ENCODE results near the gene ABLIM3.

The ABLIM3 gene

DNA sequence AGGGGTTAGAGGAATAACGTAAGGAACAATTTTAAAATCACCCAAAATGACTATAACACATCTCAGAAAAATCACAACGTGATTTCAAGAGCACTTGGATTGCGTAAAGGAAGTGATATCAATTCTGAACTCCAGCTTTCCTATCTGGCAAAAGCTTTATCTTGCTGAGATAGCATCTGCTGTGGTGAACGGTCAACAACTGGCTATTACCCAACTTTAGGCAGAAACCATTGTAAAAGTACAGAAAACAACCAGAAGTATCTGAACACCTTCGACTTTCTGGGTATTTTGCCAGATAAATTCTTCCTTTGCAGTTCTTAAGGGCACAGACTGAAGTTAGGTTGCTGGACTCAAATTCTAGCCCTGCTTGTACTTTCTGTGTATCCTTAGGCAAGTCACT, 9.2 kb downstream of the ABLIM3 start:
- H3K4me1 ChIP-seq (ENCODE audit: control insufficient read depth, insufficient read depth, low read length) = no peaks in the 10 kb centered on the region
- no peaks in the 10 kb centered on the region for H3K36me3 ChIP-seq (ENCODE audit: control insufficient read depth, insufficient read depth, low read length)
- H3K9ac ChIP-seq (ENCODE audit: low read depth, low read length) = no peak overlapping the region

DNA sequence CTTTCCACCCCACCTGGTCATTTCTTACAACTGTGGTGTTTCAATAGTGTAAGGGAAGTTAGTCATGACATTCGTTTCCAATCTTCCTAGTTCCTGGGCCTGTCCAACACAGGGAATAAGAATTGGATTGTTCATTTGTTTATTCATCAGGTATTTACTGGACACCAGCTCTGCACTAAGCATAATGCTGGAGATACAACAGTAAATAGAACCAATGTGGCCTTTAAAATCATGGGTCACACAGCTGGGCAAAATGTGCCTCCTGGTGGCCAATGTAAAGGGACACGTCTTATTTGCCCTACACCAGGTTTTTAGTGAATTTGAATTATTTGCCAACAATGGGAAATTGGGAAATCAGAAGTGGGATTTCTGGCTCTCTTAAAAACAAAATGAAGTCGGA, 10.4 kb downstream of the ABLIM3 start:
- H3K9ac ChIP-seq (ENCODE audit: low read depth, low read length) = no peak overlapping the region
- H3K4me1 ChIP-seq (ENCODE audit: control insufficient read depth, insufficient read depth, low read length) = no peaks in the 10 kb centered on the region

More for the DNA sequence above, 9.2 kb downstream of the ABLIM3 start:
- Histone ChIP-seq H3K27me3 (ENCODE audit: control insufficient read depth, insufficient read depth, low read length) (no peaks in the 10 kb centered on the region), H3K4me3 (ENCODE audit: low read depth, low read length) (no peak overlapping the region), H3K9me3 (ENCODE audit: control insufficient read depth, insufficient read depth, low read length) (no peaks in the 10 kb centered on the region)

DNA sequence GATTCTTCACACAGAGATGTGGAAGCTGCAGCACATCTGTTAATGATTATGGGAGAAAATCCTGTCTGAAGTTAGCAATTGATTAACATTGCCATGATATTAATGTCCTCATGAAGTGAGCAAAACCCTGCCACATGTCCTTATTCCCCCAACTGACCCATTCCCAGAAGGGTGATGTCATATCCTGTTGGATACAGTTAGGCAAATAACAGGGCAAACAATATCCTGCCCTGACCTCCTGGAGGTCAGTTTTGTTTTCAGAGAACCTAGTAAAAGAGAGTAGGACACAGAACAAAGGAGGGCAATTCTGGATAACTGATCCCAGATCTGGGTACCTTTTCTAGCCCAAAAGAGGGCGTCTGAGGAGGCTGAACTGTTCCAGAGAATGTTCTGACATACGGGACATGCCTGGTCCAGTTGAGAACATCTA, 11.0 kb downstream of the ABLIM3 start:
- Histone ChIP-seq H3K27me3 (ENCODE audit: control insufficient read depth, insufficient read depth, low read length) (no peaks in the 10 kb centered on the region), H3K4me1 (ENCODE audit: control insufficient read depth, insufficient read depth, low read length) (no peaks in the 10 kb centered on the region), H3K9me3 (ENCODE audit: control insufficient read depth, insufficient read depth, low read length) (no peaks in the 10 kb centered on the region)

More for the DNA sequence above, 10.4 kb downstream of the ABLIM3 start:
- Histone ChIP-seq H3K27me3 (ENCODE audit: control insufficient read depth, insufficient read depth, low read length) (no peaks in the 10 kb centered on the region), H3K36me3 (ENCODE audit: control insufficient read depth, insufficient read depth, low read length) (no peaks in the 10 kb centered on the region), H3K4me3 (ENCODE audit: low read depth, low read length) (no peak overlapping the region), H3K9me3 (ENCODE audit: control insufficient read depth, insufficient read depth, low read length) (no peaks in the 10 kb centered on the region)

DNA sequence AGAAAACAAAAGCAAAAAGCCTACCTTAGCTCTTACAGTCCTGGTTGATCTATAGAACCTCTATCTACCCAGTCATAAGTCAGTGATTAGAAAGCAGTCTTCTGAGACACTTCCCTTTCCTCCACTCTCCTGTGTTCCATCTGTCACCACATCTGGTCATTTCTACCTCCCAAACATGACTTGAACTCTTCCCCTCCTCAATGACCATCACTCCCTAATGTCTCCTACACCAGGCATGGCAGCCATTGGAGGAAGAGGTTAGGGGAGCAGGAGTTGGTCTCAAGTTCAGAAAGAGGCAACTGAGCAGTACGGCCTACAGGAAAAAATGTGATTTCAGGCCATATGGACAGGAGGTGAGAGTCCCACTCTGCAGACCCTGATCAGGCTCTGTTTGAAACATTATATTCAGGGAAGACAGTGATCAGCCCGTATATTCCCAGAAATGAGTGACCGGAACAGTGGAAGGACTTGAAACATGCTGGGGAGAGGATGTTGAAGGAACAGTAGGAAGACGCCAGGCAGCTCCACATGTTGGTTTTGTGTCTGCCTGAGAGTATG, 12.0 kb downstream of the ABLIM3 start:
- H3K9me3 ChIP-seq (ENCODE audit: control insufficient read depth, insufficient read depth, low read length) = no peaks in the 10 kb centered on the region
- H3K27me3 ChIP-seq (ENCODE audit: control insufficient read depth, insufficient read depth, low read length) = no peaks in the 10 kb centered on the region
- H3K9ac ChIP-seq (ENCODE audit: low read depth, low read length) = no peak overlapping the region
- no peak overlapping the region for H3K4me3 ChIP-seq (ENCODE audit: low read depth, low read length)
- H3K4me1 ChIP-seq (ENCODE audit: control insufficient read depth, insufficient read depth, low read length) = no peaks in the 10 kb centered on the region
- H3K36me3 ChIP-seq (ENCODE audit: control insufficient read depth, insufficient read depth, low read length) = no peaks in the 10 kb centered on the region

More for the DNA sequence above, 11.0 kb downstream of the ABLIM3 start:
- no peak overlapping the region for H3K4me3 ChIP-seq (ENCODE audit: low read depth, low read length)
- H3K9ac ChIP-seq (ENCODE audit: low read depth, low read length) = no peak overlapping the region
- H3K36me3 ChIP-seq (ENCODE audit: control insufficient read depth, insufficient read depth, low read length) = no peaks in the 10 kb centered on the region

DNA sequence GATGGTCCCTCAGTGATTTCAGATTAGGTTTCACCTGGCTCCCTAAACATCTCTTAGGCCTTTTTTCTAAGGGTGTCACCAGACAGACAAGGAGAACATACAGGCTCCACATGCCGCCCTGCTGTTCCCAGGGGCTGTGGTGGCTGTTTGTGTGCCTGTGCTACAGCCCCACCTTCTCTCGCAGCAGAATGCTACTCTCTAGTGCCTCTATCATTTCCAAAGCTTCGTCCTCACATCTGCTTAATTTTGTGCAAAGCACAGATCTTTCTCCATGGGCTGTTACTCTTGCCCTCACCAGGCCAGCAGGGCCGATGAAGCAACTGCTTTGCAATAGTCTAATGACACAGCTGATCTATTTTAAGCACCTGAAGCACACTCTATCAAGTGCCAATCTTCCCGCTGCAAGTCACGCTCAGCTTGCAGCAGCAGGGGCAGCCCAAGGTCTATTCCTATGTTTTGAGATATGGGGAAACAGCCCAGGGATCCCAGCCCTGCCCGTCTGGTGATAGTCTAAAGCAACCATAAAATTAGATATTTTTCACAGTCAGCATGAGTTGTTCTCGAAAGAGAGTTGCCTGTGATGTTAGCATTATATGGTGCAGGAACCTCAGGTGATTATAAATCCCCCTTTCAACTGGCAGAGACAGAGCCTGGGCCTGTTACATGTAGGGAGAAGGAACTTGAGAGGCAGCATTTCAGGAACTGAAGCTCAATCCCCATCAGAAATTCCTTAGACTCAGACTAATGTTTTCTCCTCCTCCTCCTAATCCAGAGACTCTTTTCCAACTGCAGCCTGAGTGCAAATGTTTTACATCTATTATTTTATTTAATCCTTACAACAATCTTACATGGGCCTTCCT, 12.7 kb downstream of the ABLIM3 start:
- no peaks in the 10 kb centered on the region for H3K27me3 ChIP-seq (ENCODE audit: control insufficient read depth, insufficient read depth, low read length)
- no peaks in the 10 kb centered on the region for H3K4me1 ChIP-seq (ENCODE audit: control insufficient read depth, insufficient read depth, low read length)
- no peaks in the 10 kb centered on the region for H3K9me3 ChIP-seq (ENCODE audit: control insufficient read depth, insufficient read depth, low read length)
- H3K4me3 ChIP-seq (ENCODE audit: low read depth, low read length) = no peak overlapping the region
- H3K9ac ChIP-seq (ENCODE audit: low read depth, low read length) = no peak overlapping the region
- H3K36me3 ChIP-seq (ENCODE audit: control insufficient read depth, insufficient read depth, low read length) = no peaks in the 10 kb centered on the region

DNA sequence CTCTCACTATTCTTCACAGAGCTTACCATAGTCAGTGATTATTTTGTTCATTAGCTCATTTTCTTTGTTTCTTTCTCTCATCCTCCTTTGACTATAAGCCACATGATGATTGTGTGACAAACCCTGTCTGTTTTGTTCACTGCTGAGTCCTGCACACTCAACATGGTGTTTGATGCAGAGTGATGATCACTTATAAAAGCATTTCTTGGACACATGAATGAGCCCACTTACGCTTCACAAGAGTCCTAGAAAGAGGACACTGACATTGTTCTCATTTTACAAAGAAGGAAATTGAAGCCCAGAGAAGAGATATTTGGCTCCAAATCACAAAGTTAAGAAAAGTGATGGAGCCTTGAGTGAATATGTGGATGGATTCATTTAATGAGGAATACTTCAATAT, 13.4 kb downstream of the ABLIM3 start:
- Histone ChIP-seq H3K36me3 (ENCODE audit: control insufficient read depth, insufficient read depth, low read length) (no peaks in the 10 kb centered on the region), H3K27me3 (ENCODE audit: control insufficient read depth, insufficient read depth, low read length) (no peaks in the 10 kb centered on the region), H3K4me3 (ENCODE audit: low read depth, low read length) (no peak overlapping the region), H3K9ac (ENCODE audit: low read depth, low read length) (no peak overlapping the region), H3K4me1 (ENCODE audit: control insufficient read depth, insufficient read depth, low read length) (no peaks in the 10 kb centered on the region), H3K9me3 (ENCODE audit: control insufficient read depth, insufficient read depth, low read length) (no peaks in the 10 kb centered on the region)

DNA sequence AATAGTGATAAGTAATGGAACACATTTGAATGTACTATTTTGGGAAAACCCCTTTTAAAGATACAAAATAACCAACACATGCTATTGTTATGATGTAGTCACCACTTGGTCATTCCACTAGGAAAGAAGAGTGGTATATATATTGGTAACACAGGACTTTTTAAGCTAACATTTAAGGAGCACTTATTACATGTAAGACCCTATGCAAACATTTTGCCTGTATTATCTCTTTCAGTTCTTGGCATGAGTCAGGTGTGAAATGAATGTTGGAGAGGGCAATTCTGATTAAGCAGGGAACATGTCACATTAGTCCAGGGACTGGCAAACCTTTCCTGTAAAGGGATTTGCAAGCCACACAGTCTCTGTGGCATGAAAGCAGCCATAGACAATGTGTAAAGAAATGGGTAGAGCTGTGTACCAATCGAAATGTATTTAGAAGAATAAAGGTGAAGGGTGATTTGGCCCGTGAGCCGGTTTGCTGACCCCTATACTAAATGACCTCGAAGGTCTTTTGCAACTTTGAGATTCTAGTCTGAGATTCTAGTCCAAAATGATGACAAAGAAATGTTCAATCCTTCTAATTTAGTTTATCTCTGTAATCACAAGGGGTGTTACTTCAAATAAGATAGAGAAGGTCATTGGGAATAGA, 15.3 kb downstream of the ABLIM3 start:
- H3K36me3 ChIP-seq (ENCODE audit: control insufficient read depth, insufficient read depth, low read length) = no peaks in the 10 kb centered on the region
- H3K4me1 ChIP-seq (ENCODE audit: control insufficient read depth, insufficient read depth, low read length) = no peaks in the 10 kb centered on the region
- no peak overlapping the region for H3K4me3 ChIP-seq (ENCODE audit: low read depth, low read length)
- no peaks in the 10 kb centered on the region for H3K9me3 ChIP-seq (ENCODE audit: control insufficient read depth, insufficient read depth, low read length)
- no peaks in the 10 kb centered on the region for H3K27me3 ChIP-seq (ENCODE audit: control insufficient read depth, insufficient read depth, low read length)
- H3K9ac ChIP-seq (ENCODE audit: low read depth, low read length) = no peak overlapping the region

DNA sequence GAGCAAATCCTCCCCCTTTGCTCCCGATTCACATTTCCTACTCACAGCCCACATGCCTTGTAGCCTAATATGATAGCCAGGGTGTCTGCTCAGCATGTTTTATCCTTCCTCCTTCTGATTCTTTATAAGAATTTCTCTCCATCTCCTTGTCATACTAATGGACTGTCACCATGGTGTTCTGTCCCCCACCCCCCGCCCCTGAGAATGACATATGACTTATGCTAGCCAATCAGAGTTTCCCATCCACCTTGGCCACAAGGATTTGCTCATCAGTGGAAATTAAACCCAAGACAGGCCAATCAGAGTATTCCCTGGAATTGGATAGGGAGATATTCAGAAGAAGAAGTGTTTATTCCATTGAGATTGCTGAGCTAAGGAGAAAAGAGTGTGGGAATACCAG, 16.0 kb downstream of the ABLIM3 start:
- Histone ChIP-seq H3K4me1 (ENCODE audit: control insufficient read depth, insufficient read depth, low read length) (no peaks in the 10 kb centered on the region), H3K9ac (ENCODE audit: low read depth, low read length) (no peak overlapping the region), H3K36me3 (ENCODE audit: control insufficient read depth, insufficient read depth, low read length) (no peaks in the 10 kb centered on the region), H3K27me3 (ENCODE audit: control insufficient read depth, insufficient read depth, low read length) (no peaks in the 10 kb centered on the region), H3K9me3 (ENCODE audit: control insufficient read depth, insufficient read depth, low read length) (no peaks in the 10 kb centered on the region), H3K4me3 (ENCODE audit: low read depth, low read length) (no peak overlapping the region)

DNA sequence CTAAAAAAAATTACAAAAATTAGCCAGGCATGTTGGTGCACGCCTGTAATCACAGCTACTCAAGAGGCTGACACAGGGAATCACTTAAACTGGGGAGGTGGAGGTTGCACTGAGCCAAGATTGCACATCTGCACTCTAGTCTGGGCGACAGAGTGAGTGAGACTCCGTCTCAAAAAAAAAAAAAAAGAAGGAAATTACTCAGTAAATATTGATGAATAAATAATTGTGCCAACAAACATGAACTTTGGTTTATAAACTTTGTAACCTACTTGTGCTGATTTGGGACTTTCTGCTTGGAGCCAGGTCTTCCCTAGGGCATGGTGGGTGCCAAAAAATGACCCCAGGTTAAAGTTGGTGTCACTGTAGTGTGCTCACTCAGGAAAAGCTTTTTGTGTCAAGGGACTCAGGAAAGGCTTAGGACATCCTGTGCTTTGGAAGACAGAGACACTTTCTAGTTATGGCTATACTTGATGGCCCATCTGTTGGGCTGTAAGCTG, 19.0 kb downstream of the ABLIM3 start:
- no peaks in the 10 kb centered on the region for H3K9me3 ChIP-seq (ENCODE audit: control insufficient read depth, insufficient read depth, low read length)
- H3K4me1 ChIP-seq (ENCODE audit: control insufficient read depth, insufficient read depth, low read length) = no peaks in the 10 kb centered on the region
- H3K27me3 ChIP-seq (ENCODE audit: control insufficient read depth, insufficient read depth, low read length) = no peaks in the 10 kb centered on the region
- no peaks in the 10 kb centered on the region for H3K36me3 ChIP-seq (ENCODE audit: control insufficient read depth, insufficient read depth, low read length)
- no peak overlapping the region for H3K4me3 ChIP-seq (ENCODE audit: low read depth, low read length)
- H3K9ac ChIP-seq (ENCODE audit: low read depth, low read length) = no peak overlapping the region

DNA sequence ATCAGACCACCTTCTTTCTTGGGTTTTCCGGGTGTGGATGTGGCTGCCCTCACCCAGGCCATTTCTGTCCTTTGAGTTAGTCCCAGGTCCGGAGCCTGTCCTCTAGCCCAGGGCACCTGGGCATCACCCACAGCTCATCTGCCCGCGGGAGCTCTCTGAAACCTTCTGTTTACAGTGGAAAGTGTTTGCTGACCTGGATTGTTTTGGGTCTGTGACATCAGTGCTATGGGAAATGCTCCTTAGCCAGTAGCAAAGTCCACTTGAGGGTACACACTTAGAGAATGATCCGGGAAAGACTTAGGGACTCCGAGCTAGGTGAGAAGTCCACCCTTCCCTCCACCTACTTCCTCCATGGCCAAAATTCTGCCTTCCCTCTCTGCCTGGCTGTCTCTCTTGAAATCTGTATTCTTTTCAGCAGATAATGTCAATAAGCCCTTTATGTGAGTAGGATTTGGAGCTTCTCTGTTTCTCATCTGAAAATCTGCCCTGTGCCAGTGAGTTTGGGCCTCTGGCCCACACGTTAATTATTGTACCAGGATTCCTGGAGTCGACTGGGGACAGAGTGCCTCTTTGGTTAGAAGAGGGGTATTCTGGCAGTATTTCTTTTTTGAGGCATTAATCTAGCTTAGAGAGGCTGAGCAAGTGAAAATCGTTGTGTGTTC, 19.9 kb downstream of the ABLIM3 start:
- H3K4me3 ChIP-seq (ENCODE audit: low read depth, low read length) = no peak overlapping the region
- H3K9me3 ChIP-seq (ENCODE audit: control insufficient read depth, insufficient read depth, low read length) = no peaks in the 10 kb centered on the region
- no peaks in the 10 kb centered on the region for H3K36me3 ChIP-seq (ENCODE audit: control insufficient read depth, insufficient read depth, low read length)
- H3K4me1 ChIP-seq (ENCODE audit: control insufficient read depth, insufficient read depth, low read length) = no peaks in the 10 kb centered on the region
- no peak overlapping the region for H3K9ac ChIP-seq (ENCODE audit: low read depth, low read length)
- H3K27me3 ChIP-seq (ENCODE audit: control insufficient read depth, insufficient read depth, low read length) = no peaks in the 10 kb centered on the region

DNA sequence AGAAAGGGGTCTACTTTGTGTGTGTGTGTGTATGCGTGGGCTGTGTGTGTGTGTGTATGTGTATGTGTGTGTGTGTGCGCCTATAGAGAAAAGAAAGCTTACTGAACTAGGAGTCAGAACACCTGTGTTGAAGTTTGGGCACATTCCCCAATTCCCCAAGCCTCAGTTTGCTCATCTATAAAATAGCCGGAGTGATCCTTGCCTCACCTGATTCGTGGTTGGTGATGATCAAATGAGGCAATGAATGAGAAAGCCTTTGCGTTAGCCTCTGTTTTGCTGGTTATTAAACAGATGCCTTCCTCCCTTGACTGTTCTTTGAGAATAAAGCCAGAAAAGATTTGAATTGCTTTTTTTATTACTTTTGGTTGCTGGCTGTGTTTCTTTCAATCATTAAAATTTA, 20.6 kb downstream of the ABLIM3 start:
- Histone ChIP-seq H3K4me1 (ENCODE audit: control insufficient read depth, insufficient read depth, low read length) (no peaks in the 10 kb centered on the region), H3K9ac (ENCODE audit: low read depth, low read length) (no peak overlapping the region), H3K4me3 (ENCODE audit: low read depth, low read length) (no peak overlapping the region), H3K27me3 (ENCODE audit: control insufficient read depth, insufficient read depth, low read length) (no peaks in the 10 kb centered on the region), H3K36me3 (ENCODE audit: control insufficient read depth, insufficient read depth, low read length) (no peaks in the 10 kb centered on the region), H3K9me3 (ENCODE audit: control insufficient read depth, insufficient read depth, low read length) (no peaks in the 10 kb centered on the region)
